ENCODE results near the gene ATP8B2. TPM values are rescaled to one million over a fixed set of nuclear protein-coding genes. Genes with fewer than 3 reads are reported as not detected.

ATP8B2 gene
- total RNA-seq, 2 donors from 2014 or later: 34.1 to 41.5 TPM

DNA sequence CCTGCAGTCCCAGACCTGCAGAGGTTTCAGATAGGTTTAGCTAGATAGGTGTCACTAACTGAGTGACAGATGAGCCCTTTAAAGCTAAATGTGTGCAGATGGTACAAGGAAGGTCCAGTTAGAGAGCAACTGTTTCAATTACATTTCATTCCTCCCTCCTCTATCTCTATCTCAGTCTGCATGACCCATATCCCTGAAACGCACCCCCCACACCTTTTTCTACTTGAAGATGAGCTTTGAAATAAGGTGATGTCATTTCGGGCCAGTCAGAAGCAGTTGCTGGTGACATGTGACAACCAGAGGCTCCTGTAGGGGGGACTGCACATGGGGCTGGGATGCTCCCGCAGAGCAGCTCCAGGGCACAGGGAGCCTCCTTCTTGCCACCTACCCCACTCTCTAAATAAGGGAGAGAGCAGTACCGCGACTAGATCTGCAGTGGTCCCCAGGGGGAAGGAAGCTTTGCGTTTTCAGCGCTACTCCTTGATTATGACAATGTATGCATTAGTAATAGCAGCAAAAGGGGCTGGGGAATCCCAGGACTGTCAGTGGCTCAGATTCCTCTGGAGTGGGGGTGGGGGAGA, 4.3 kb downstream of the ATP8B2 start:
- Mint-ChIP-seq H3K27ac (peak overlapping the region; percentile 64), H3K4me3 (peak overlapping the region; percentile 60), H3K36me3 (ENCODE audit: low read depth) (peaks cover 36% of the 10 kb centered on the region), H3K9me3 (no peaks in the 10 kb centered on the region), H3K4me1 (peaks cover 39% of the 10 kb centered on the region), H3K27me3 (ENCODE audit: insufficient read depth) (peaks cover 3% of the 10 kb centered on the region)
- H3K4me3 ChIP-seq (ENCODE audit: low read length): no peak overlapping the region
- H3K27ac ChIP-seq (ENCODE audit: low read depth, low read length): peak overlapping the region; percentile 21
- no peaks in the 10 kb centered on the region for H3K9me3 ChIP-seq (ENCODE audit: control insufficient read depth, low read length)
- no peak overlapping the region for H3K9ac ChIP-seq (ENCODE audit: extremely low read depth, low read length, poor library complexity, severe bottlenecking)
- H3K27me3 ChIP-seq (ENCODE audit: control insufficient read depth, insufficient read depth, low read length, poor library complexity, severe bottlenecking): no peaks in the 10 kb centered on the region
- WGBS, 2 experiments (ENCODE audit: insufficient coverage in 1 of 2, insufficient read length in 1 of 2): 83 to 84% methylated on average over 1 to 7 of the region's 7 CpGs
- H3K4me1 ChIP-seq (ENCODE audit: control insufficient read depth, insufficient read depth, low read length): peaks cover 3% of the 10 kb centered on the region
- TF ChIP-seq, protein P1, sequence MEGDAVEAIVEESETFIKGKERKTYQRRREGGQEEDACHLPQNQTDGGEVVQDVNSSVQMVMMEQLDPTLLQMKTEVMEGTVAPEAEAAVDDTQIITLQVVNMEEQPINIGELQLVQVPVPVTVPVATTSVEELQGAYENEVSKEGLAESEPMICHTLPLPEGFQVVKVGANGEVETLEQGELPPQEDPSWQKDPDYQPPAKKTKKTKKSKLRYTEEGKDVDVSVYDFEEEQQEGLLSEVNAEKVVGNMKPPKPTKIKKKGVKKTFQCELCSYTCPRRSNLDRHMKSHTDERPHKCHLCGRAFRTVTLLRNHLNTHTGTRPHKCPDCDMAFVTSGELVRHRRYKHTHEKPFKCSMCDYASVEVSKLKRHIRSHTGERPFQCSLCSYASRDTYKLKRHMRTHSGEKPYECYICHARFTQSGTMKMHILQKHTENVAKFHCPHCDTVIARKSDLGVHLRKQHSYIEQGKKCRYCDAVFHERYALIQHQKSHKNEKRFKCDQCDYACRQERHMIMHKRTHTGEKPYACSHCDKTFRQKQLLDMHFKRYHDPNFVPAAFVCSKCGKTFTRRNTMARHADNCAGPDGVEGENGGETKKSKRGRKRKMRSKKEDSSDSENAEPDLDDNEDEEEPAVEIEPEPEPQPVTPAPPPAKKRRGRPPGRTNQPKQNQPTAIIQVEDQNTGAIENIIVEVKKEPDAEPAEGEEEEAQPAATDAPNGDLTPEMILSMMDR (conservative IDR thresholded peaks at IDR 0.05): no peak
- peaks cover 30% of the 10 kb centered on the region for H3K36me3 ChIP-seq (ENCODE audit: control insufficient read depth, insufficient read depth, low read length)
- DNase-seq: peak; percentile 59

DNA sequence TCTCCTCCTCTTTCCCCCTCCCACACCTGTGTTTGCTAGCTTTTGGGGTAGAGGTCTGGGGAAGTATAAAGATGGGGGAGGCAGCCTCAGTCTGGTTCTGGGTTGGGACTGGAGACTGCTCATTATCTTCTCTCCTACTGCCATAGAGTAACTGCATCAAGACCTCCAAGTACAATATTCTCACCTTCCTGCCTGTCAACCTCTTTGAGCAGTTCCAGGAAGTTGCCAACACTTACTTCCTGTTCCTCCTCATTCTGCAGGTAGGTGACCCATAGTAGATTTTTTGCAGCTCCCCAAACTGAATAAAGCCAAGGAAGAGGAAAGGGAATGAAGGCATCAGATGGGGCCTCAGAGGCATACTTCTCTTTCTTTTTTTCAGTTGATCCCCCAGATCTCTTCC, 5.3 kb downstream of the ATP8B2 start:
- no peak overlapping the region for H3K27ac ChIP-seq (ENCODE audit: low read depth, low read length)
- H3K9me3 Mint-ChIP-seq: no peaks in the 10 kb centered on the region
- H3K27me3 ChIP-seq (ENCODE audit: control insufficient read depth, insufficient read depth, low read length, poor library complexity, severe bottlenecking): no peaks in the 10 kb centered on the region
- H3K4me3 Mint-ChIP-seq: no peak overlapping the region
- H3K4me3 ChIP-seq (ENCODE audit: low read length): no peak overlapping the region
- H3K9ac ChIP-seq (ENCODE audit: extremely low read depth, low read length, poor library complexity, severe bottlenecking): no peak overlapping the region
- DNase-seq: no peak
- H3K4me1 ChIP-seq (ENCODE audit: control insufficient read depth, insufficient read depth, low read length): peaks cover 3% of the 10 kb centered on the region
- no peak overlapping the region for H3K27ac Mint-ChIP-seq
- peaks cover 41% of the 10 kb centered on the region for H3K36me3 Mint-ChIP-seq (ENCODE audit: low read depth)
- peaks cover 41% of the 10 kb centered on the region for H3K4me1 Mint-ChIP-seq
- H3K9me3 ChIP-seq (ENCODE audit: control insufficient read depth, low read length): no peaks in the 10 kb centered on the region
- peaks cover 35% of the 10 kb centered on the region for H3K36me3 ChIP-seq (ENCODE audit: control insufficient read depth, insufficient read depth, low read length)
- TF ChIP-seq, protein P1 (conservative IDR thresholded peaks at IDR 0.05): no peak
- peaks cover 1% of the 10 kb centered on the region for H3K27me3 Mint-ChIP-seq (ENCODE audit: insufficient read depth)

DNA sequence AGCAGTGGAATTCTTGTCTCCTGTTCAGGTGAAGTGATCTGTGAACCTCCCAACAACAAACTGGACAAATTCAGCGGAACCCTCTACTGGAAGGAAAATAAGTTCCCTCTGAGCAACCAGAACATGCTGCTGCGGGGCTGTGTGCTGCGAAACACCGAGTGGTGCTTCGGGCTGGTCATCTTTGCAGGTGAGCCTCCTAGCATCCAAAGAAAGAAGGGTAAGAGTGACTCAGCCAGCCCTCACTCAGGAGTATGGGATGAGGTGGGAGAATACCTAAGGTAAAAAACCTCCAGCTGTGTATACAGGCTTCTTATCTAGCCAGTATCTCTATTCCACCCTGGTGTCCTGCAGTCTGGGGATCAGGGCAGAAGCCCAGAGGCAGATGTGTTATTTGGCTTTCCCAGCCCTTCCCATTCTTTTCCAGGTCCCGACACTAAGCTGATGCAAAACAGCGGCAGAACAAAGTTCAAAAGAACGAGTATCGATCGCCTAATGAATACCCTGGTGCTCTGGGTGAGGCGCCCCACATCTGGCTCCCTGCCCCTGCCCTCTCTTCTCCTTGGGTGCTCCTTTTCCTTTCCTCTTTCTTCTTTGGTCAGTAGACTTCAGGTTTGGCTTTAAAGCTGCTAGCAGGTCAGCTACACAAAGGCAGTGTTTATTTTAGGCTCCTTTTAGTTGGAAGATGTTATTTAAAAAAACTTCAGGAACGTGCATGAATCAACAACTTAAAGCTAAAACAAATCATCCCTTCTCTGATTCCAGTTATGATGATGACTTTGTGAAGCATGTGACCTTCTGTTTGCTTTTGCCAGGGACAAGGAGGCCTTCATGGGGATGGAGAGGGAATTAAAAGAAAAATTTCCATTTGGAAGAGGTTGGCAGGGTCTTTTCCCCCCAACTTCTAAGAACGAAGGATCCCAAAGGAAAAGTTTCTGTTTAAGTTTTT, 9.0 kb downstream of the ATP8B2 start:
- no peaks in the 10 kb centered on the region for H3K27me3 ChIP-seq (ENCODE audit: control insufficient read depth, insufficient read depth, low read length, poor library complexity, severe bottlenecking)
- H3K9me3 Mint-ChIP-seq: no peaks in the 10 kb centered on the region
- H3K27ac Mint-ChIP-seq: peak overlapping the region; percentile 78
- H3K27me3 Mint-ChIP-seq (ENCODE audit: insufficient read depth): no peaks in the 10 kb centered on the region
- peaks cover 62% of the 10 kb centered on the region for H3K36me3 ChIP-seq (ENCODE audit: control insufficient read depth, insufficient read depth, low read length)
- no peak overlapping the region for H3K4me3 Mint-ChIP-seq
- H3K27ac ChIP-seq (ENCODE audit: low read depth, low read length): no peak overlapping the region
- WGBS, 2 experiments (ENCODE audit: insufficient coverage in 1 of 2, insufficient read length in 1 of 2): 92 to 93% methylated on average over 11 to 13 of the region's 13 CpGs
- TF ChIP-seq, protein P1 (conservative IDR thresholded peaks at IDR 0.05): no peak
- H3K4me1 Mint-ChIP-seq: peaks cover 18% of the 10 kb centered on the region
- no peak overlapping the region for H3K4me3 ChIP-seq (ENCODE audit: low read length)
- peaks cover 64% of the 10 kb centered on the region for H3K36me3 Mint-ChIP-seq (ENCODE audit: low read depth)
- H3K9me3 ChIP-seq (ENCODE audit: control insufficient read depth, low read length): no peaks in the 10 kb centered on the region
- peak overlapping the region; percentile 36 for H3K9ac ChIP-seq (ENCODE audit: extremely low read depth, low read length, poor library complexity, severe bottlenecking)
- peaks cover 3% of the 10 kb centered on the region for H3K4me1 ChIP-seq (ENCODE audit: control insufficient read depth, insufficient read depth, low read length)
- DNase-seq: peak; percentile 56
